Measurements from ENCODE around the gene ACAP2. TPM values are rescaled to one million over a fixed set of nuclear protein-coding genes. Genes with fewer than 3 reads are reported as not detected.
A peak's percentile ranks its signal among the peaks of the same experiment; 100 is the strongest.

Gene ACAP2
- total RNA-seq, 1 experiment from 2014 or later: 57.9 TPM

DNA sequence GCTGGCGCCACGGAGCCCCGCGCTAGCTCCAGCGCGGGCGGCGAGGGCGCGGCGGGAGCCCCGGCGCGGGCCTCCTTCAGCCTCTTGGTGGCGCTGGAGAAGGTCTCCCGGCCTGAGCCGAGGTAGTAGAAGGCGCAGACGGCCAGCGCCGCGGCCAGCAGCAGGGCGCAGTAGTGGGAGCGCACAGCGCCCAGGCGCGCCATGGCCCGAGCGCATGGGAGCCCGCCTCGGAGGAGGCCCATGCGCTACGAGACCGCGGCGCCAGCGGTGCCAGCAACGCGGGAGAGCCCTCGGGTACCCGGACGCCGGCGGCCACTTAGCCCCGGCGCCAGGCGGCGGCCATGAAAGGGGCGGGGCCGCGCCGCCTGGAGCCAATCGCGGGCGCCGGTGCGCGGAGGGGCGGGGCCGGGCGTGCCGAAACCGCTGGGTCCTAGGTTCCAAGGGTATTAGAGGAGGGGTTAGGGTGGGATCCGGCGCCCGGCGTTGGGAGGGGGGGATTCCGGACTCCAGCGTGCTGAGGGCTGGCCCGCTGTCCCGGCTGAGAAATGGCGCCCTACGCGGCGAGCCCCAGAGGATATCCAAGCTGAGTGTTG is 171.9 kb downstream of the ACAP2 start, which contains the start of gene XXYLT1:
Gene XXYLT1 (minus strand): TSS at position 343 of the 593 bp plus-strand sequence. CDS start 101 bp downstream, at position 242.
- Histone ChIP-seq H3K9me3 (ENCODE audit: control insufficient read depth, insufficient read depth, low read depth, low read length) (no peaks in the 10 kb centered on the region), H3K27me3 (ENCODE audit: control insufficient read depth, insufficient read depth, low read length) (no peaks in the 10 kb centered on the region), H3K4me3 (ENCODE audit: low read depth in 2 of 2, low read length in 2 of 2) (peak within 1 kb of the TSS; percentile 76 to 91), H3K4me1 (ENCODE audit: control insufficient read depth, insufficient read depth, low read length) (peaks cover 19% of the 10 kb centered on the region), H3K36me3 (ENCODE audit: control insufficient read depth, insufficient read depth, low read length) (peaks cover 3% of the 10 kb centered on the region; the same call in 1 of the 2 replicates), H3K27ac (ENCODE audit: low read length) (peak within 1 kb of the TSS; percentile 92)
- TF ChIP-seq POLR2AphosphoS5 (IDR thresholded peaks at IDR 0.05; ENCODE audit: low read depth, low read length) (peak; percentile 84), TCF7L2 (IDR thresholded peaks at IDR 0.05; ENCODE audit: low read depth, low read length) (no peak), SIN3A (IDR thresholded peaks at IDR 0.05; ENCODE audit: borderline replicate concordance, insufficient read depth, low read depth, low read length) (peak; percentile 34; the same call in 1 of the 2 replicates)
- TF ChIP-seq, protein P1, sequence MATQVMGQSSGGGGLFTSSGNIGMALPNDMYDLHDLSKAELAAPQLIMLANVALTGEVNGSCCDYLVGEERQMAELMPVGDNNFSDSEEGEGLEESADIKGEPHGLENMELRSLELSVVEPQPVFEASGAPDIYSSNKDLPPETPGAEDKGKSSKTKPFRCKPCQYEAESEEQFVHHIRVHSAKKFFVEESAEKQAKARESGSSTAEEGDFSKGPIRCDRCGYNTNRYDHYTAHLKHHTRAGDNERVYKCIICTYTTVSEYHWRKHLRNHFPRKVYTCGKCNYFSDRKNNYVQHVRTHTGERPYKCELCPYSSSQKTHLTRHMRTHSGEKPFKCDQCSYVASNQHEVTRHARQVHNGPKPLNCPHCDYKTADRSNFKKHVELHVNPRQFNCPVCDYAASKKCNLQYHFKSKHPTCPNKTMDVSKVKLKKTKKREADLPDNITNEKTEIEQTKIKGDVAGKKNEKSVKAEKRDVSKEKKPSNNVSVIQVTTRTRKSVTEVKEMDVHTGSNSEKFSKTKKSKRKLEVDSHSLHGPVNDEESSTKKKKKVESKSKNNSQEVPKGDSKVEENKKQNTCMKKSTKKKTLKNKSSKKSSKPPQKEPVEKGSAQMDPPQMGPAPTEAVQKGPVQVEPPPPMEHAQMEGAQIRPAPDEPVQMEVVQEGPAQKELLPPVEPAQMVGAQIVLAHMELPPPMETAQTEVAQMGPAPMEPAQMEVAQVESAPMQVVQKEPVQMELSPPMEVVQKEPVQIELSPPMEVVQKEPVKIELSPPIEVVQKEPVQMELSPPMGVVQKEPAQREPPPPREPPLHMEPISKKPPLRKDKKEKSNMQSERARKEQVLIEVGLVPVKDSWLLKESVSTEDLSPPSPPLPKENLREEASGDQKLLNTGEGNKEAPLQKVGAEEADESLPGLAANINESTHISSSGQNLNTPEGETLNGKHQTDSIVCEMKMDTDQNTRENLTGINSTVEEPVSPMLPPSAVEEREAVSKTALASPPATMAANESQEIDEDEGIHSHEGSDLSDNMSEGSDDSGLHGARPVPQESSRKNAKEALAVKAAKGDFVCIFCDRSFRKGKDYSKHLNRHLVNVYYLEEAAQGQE (IDR thresholded peaks at IDR 0.05; ENCODE audit: insufficient read depth in 1 of 2, low read depth in 2 of 2, low read length in 1 of 2): no peak
- TF ChIP-seq, protein P2, sequence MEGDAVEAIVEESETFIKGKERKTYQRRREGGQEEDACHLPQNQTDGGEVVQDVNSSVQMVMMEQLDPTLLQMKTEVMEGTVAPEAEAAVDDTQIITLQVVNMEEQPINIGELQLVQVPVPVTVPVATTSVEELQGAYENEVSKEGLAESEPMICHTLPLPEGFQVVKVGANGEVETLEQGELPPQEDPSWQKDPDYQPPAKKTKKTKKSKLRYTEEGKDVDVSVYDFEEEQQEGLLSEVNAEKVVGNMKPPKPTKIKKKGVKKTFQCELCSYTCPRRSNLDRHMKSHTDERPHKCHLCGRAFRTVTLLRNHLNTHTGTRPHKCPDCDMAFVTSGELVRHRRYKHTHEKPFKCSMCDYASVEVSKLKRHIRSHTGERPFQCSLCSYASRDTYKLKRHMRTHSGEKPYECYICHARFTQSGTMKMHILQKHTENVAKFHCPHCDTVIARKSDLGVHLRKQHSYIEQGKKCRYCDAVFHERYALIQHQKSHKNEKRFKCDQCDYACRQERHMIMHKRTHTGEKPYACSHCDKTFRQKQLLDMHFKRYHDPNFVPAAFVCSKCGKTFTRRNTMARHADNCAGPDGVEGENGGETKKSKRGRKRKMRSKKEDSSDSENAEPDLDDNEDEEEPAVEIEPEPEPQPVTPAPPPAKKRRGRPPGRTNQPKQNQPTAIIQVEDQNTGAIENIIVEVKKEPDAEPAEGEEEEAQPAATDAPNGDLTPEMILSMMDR (IDR thresholded peaks at IDR 0.05): no peak; the same call in 1 of the 2 replicates
- DNase-seq (ENCODE audit: low read depth, low spot score): no peak
- peak; percentile 93 for ATAC-seq
- in situ Hi-C loops (cut with HindIII; ENCODE audit: low pct_unique_long_range_greater_than_20kb, low sequenced_read_pairs) (no loop called here), intact Hi-C loops (cut with micrococcal nuclease; ENCODE audit: unreplicated experiment) (loop anchor here (1.0 kb wide), 1 partner anchor 251 kb away; no protein-coding TSS in a partner anchor)
- POLR2A ChIA-PET: interaction anchor here (0.5 to 0.6 kb wide), 3 partner anchors 63 to 587 kb away, joined by 3 to 8 read pairs (median 5); no protein-coding TSS in a partner anchor
- CTCF ChIA-PET: interaction anchor here (0.6 to 3.2 kb wide), 32 partner anchors 7 to 599 kb away, joined by 3 to 22 read pairs (median 3); partner anchors contain the start of genes ACAP2 and LSG1
- no TSS peak for BruUV-seq (replicated peaks)

DNA sequence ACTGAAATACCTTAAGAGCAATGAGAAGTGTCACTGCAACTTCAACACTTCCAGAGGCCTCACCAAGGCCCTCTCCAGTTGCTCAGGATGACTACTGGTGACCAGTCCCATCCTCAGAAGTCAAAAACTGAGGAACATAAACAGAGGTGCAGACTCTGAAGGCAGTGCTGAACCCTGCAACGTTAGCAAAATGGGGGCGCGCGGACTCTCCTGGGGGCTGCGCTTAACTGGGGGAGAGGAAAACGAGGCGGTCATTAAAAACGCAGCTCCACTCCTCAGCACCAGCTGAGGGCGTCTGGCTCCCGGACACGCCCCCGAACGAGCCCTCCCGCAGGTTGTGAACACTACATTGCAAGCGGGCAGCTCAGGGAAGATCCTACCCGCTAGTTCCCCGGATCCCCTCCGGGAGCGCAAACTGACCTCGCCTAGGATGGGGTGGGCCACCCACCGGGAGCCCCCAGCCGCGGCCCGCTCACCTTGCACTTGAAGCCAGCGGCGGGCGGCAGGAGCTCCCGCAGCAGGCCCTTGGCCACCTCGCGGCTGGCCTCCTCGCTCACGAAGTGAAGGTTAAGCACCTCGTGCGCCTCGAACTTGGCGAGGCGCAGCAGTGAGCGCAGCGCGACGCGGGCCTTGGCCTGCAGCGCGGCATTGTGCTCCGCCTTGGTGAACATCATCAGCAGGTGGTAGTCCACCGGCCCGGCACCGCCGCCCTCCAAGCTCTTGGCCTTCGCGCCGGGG is 172.6 kb downstream of the ACAP2 start:
- in situ Hi-C loops (cut with HindIII; ENCODE audit: low pct_unique_long_range_greater_than_20kb, low sequenced_read_pairs) (no loop called here), intact Hi-C loops (cut with micrococcal nuclease; ENCODE audit: unreplicated experiment) (no loop called here)

More for the DNA sequence above, 172.6 kb downstream of the ACAP2 start:
- H3K36me3 ChIP-seq (ENCODE audit: control insufficient read depth, insufficient read depth, low read length): peaks cover 3% of the 10 kb centered on the region; the same call in 1 of the 2 replicates
- DNase-seq (ENCODE audit: low read depth, low spot score) (no peak), ATAC-seq (peak; percentile 43)
- H3K27me3 ChIP-seq (ENCODE audit: control insufficient read depth, insufficient read depth, low read length): no peaks in the 10 kb centered on the region
- ChIA-PET POLR2A (interaction anchor here (0.5 kb wide), 1 partner anchor 586 kb away, joined by 5 read pairs; no protein-coding TSS in a partner anchor), CTCF (interaction anchor here (0.6 to 3.2 kb wide), 5 partner anchors 177 to 587 kb away, joined by 3 to 22 read pairs (median 5); no protein-coding TSS in a partner anchor)
- BruUV-seq (replicated peaks): no TSS peak
- peak overlapping the region; percentile 76 to 91 for H3K4me3 ChIP-seq (ENCODE audit: low read depth in 2 of 2, low read length in 2 of 2)
- H3K27ac ChIP-seq (ENCODE audit: low read length): peak overlapping the region; percentile 67
- H3K9me3 ChIP-seq (ENCODE audit: control insufficient read depth, insufficient read depth, low read depth, low read length): no peaks in the 10 kb centered on the region
- TF ChIP-seq, protein P1 (IDR thresholded peaks at IDR 0.05; ENCODE audit: insufficient read depth in 1 of 2, low read depth in 2 of 2, low read length in 1 of 2): no peak
- TF ChIP-seq SIN3A (IDR thresholded peaks at IDR 0.05; ENCODE audit: borderline replicate concordance, insufficient read depth, low read depth, low read length): 0 out of 2 replicates have a peak, but pooled peaks have one; percentile 29
- TF ChIP-seq TCF7L2 (IDR thresholded peaks at IDR 0.05; ENCODE audit: low read depth, low read length): no peak
- TF ChIP-seq, protein P2 (IDR thresholded peaks at IDR 0.05): peak; percentile 73; the same call in 1 of the 2 replicates
- TF ChIP-seq POLR2AphosphoS5 (IDR thresholded peaks at IDR 0.05; ENCODE audit: low read depth, low read length): no peak
- peaks cover 19% of the 10 kb centered on the region for H3K4me1 ChIP-seq (ENCODE audit: control insufficient read depth, insufficient read depth, low read length)
